Transverse colon (tissue), 4 donors: ENCODE measurements around the gene CFD.

ENCODE experiments used
- EP300 ChIP-seq: sonication (generic); formaldehyde crosslinking; IDR thresholded peaks from one replicate; pipeline ENCODE4 v1.6.1; 2017; ENCODE audit warnings: antibody characterized with exemption, low read depth
- POLR2A ChIP-seq: fragments of 450-650 bp; IDR thresholded peaks from one replicate; pipeline ENCODE4 v1.6.1; 2016; ENCODE audit warnings: antibody characterized with exemption, mild to moderate bottlenecking, moderate library complexity
- POLR2AphosphoS5 ChIP-seq, 3 donors: sonication (generic); formaldehyde crosslinking; IDR thresholded peaks; one replicate each; pipeline ENCODE4 v1.6.1; 2016; ENCODE audit warnings: antibody characterized with exemption in 3 of 3
- TF ChIP-seq, protein P1 (sequence below), 5 experiments: fragments of 200-600 bp in 3 of 5; fragments of 450-650 bp in 2 of 5; sonication (generic) in 3 of 5; IDR thresholded peaks; 1 replicate in 2 of 5; 2 replicates in 3 of 5; pipeline ENCODE4 v1.5.1; 2016 to 2017; ENCODE audit warnings: antibody characterized with exemption in 5 of 5, inconsistent platforms in 3 of 5, mild to moderate bottlenecking in 2 of 5, moderate library complexity in 1 of 5

DNA sequence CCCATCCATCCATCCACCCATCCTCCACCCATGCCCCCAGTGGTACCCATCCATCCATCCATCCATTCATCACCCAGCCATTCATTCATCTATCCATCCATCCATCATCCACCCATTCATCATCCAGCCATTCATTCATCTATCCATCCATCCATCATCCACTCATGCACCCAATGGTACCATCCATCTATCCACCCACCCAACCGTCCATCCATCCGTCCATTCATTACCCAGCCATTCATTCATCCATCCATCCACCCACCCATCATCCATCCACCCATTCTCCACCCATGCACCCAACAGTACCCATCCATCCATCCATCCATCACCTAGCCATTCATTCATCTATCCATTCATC lies 43.0 kb upstream of the CFD start:
- TF ChIP-seq, protein P1, sequence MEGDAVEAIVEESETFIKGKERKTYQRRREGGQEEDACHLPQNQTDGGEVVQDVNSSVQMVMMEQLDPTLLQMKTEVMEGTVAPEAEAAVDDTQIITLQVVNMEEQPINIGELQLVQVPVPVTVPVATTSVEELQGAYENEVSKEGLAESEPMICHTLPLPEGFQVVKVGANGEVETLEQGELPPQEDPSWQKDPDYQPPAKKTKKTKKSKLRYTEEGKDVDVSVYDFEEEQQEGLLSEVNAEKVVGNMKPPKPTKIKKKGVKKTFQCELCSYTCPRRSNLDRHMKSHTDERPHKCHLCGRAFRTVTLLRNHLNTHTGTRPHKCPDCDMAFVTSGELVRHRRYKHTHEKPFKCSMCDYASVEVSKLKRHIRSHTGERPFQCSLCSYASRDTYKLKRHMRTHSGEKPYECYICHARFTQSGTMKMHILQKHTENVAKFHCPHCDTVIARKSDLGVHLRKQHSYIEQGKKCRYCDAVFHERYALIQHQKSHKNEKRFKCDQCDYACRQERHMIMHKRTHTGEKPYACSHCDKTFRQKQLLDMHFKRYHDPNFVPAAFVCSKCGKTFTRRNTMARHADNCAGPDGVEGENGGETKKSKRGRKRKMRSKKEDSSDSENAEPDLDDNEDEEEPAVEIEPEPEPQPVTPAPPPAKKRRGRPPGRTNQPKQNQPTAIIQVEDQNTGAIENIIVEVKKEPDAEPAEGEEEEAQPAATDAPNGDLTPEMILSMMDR (IDR thresholded peaks at IDR 0.05): no peak
- TF ChIP-seq POLR2A (no peak), EP300 (no peak), POLR2AphosphoS5 (IDR thresholded peaks at IDR 0.05) (no peak)
